IMR-90 (cell line): Measurements from ENCODE around the gene ZNF780B. TPM values are rescaled to one million over a fixed set of nuclear protein-coding genes. Genes with fewer than 3 reads are reported as not detected.

Experiments used
- BHLHE40 ChIP-seq: fragments of 150-350 bp; IDR thresholded peaks from 2 replicates; pipeline ENCODE4 v1.6.1; 2016; ENCODE audit warnings: mild to moderate bottlenecking, low read depth, low read length
- polyA plus RNA-seq, 3 experiments: library from polyadenylated mRNA; depleted of rRNA; stranded (reverse); fragments of >200 nt; gene quantifications; 2 replicates each; pipeline ENCODE4 v1.2.3, GENCODE V29; 2012; ENCODE audit warnings: low replicate concordance in 1 of 3
- total RNA-seq: library from RNA; depleted of rRNA; stranded (reverse); fragments of >200 nt; gene quantifications from 2 replicates; pipeline ENCODE4 v1.2.3, GENCODE V29; 2012
- TF ChIP-seq, protein P1 (sequence below): fragments of 150-350 bp; IDR thresholded peaks from 2 replicates; pipeline ENCODE4 v1.6.1; 2017; ENCODE audit warnings: mild to moderate bottlenecking, antibody characterized with exemption, low read length, low read depth

ZNF780B gene
- total and polyA plus RNA-seq, 2 of the 4 experiments (the other 2 are of a cell fraction), result 3.7 to 19.9 TPM

- TF ChIP-seq, protein P1, sequence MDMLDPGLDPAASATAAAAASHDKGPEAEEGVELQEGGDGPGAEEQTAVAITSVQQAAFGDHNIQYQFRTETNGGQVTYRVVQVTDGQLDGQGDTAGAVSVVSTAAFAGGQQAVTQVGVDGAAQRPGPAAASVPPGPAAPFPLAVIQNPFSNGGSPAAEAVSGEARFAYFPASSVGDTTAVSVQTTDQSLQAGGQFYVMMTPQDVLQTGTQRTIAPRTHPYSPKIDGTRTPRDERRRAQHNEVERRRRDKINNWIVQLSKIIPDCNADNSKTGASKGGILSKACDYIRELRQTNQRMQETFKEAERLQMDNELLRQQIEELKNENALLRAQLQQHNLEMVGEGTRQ, result no peak
- TF ChIP-seq BHLHE40, result no peak
Measured at GRCh38 chr19:39996811-39997637, 59.0 kb downstream of the ZNF780B start, which contains the start of gene ZNF546 (continued).
